ENCODE data around the gene C1orf21. TPM values are rescaled to one million over a fixed set of nuclear protein-coding genes. Genes with fewer than 3 reads are reported as not detected.

Gene C1orf21
- polyA plus RNA-seq, 1 of the 3 experiments (the other 2 are of a cell fraction) = 4.8 TPM

GRCh38 chr1:184388319-184388889 lies 1.6 kb downstream of the C1orf21 start:
- ChIA-PET POLR2A (no interaction called here), CTCF (interaction anchor here (0.6 to 3.9 kb wide), 10 partner anchors 10 to 303 kb away, joined by 3 to 11 read pairs (median 4); no protein-coding TSS in a partner anchor)
- Histone ChIP-seq H3K27me3 (ENCODE audit: insufficient read depth) (no peaks in the 10 kb centered on the region), H3K4me3 (ENCODE audit: low read depth in 2 of 2, low read length in 1 of 2) (peak overlapping the region; percentile 90 to 93), H3K36me3 (replicated peaks in 1 of 2; ENCODE audit: control insufficient read depth in 1 of 2, insufficient read depth in 2 of 2, low read length in 1 of 2) (no peaks in the 10 kb centered on the region), H3K9me2 (no peaks in the 10 kb centered on the region), H3K4me2 (peak overlapping the region; percentile 96), H2AFZ (ENCODE audit: low read depth) (peak overlapping the region; percentile 86), H4K20me1 (ENCODE audit: insufficient read depth) (no peaks in the 10 kb centered on the region), H3K27ac (ENCODE audit: low read depth in 2 of 2, low read length in 1 of 2) (peak overlapping the region; percentile 74 to 86), H3K4me1 (ENCODE audit: control insufficient read depth in 1 of 2, insufficient read depth in 2 of 2, low read depth in 1 of 2, low read length in 1 of 2) (peaks cover 12 to 22% of the 10 kb centered on the region in 2 experiments; a peak in 3 of 4 replicates), H3K9me3 (no peaks in the 10 kb centered on the region), H3K9ac (peak overlapping the region; percentile 84), H3F3A (replicated peaks; ENCODE audit: insufficient read depth) (peaks cover 11% of the 10 kb centered on the region), H3K79me2 (ENCODE audit: insufficient read depth) (peaks cover 50% of the 10 kb centered on the region)
- DNase-seq = no peak
- WGBS (ENCODE audit: low lambda C conversion rate) = 1% methylated on average over 7 of the region's 7 CpGs
- no peak for TF ChIP-seq USF1 (IDR thresholded peaks at IDR 0.05; ENCODE audit: borderline replicate concordance, low read depth)
- TF ChIP-seq TEAD4 (IDR thresholded peaks at IDR 0.05; ENCODE audit: borderline replicate concordance, insufficient read depth) = no peak
- TF ChIP-seq PBX3 (IDR thresholded peaks at IDR 0.05) = peak; percentile 74
- no peak for TF ChIP-seq RCOR1 (IDR thresholded peaks at IDR 0.05; ENCODE audit: low read length)
- TF ChIP-seq TAF1 (IDR thresholded peaks at IDR 0.05; ENCODE audit: borderline replicate concordance, low read depth, low read length) = no peak
- no peak for TF ChIP-seq SMC3 (IDR thresholded peaks at IDR 0.05; ENCODE audit: low read depth, low read length)
- peak; percentile 78; the same call in 1 of the 2 replicates for TF ChIP-seq FOSL2 (IDR thresholded peaks at IDR 0.05; ENCODE audit: borderline replicate concordance, low read depth)
- TF ChIP-seq CHD2 (IDR thresholded peaks at IDR 0.05; ENCODE audit: low read length, partially characterized antibody) = no peak
- TF ChIP-seq MEF2A (IDR thresholded peaks at IDR 0.05; ENCODE audit: borderline replicate concordance, low read depth) = no peak
- peak; percentile 85 for TF ChIP-seq TCF12 (IDR thresholded peaks at IDR 0.05)
- no peak for TF ChIP-seq YY1 (IDR thresholded peaks at IDR 0.05; ENCODE audit: low read depth)
- TF ChIP-seq SIN3A (IDR thresholded peaks at IDR 0.05; ENCODE audit: borderline replicate concordance, low read depth, low read length) = no peak
- no peak for TF ChIP-seq IRF3 (IDR thresholded peaks at IDR 0.05; ENCODE audit: low read depth, low read length)
- TF ChIP-seq POLR2AphosphoS5 (IDR thresholded peaks at IDR 0.05; ENCODE audit: low read depth, low read length) = no peak
- TF ChIP-seq RFX5 (IDR thresholded peaks at IDR 0.05; ENCODE audit: low read length) = no peak
- no peak for TF ChIP-seq RXRA (IDR thresholded peaks at IDR 0.05; ENCODE audit: borderline replicate concordance, low read depth)
- TF ChIP-seq JUND (IDR thresholded peaks at IDR 0.05) = peak; percentile 74
- no peak for TF ChIP-seq CTCF (IDR thresholded peaks at IDR 0.05)
- peak in 1 of 2 experiments; percentile 46; a peak in 1 of 4 replicates for TF ChIP-seq EP300 (IDR thresholded peaks at IDR 0.05; ENCODE audit: borderline replicate concordance in 1 of 2, low read depth in 1 of 2, low read length in 1 of 2)
- peak; percentile 46; the same call in 1 of the 2 replicates for TF ChIP-seq NFIC (IDR thresholded peaks at IDR 0.05; ENCODE audit: borderline replicate concordance)
- no peak for TF ChIP-seq MAX (IDR thresholded peaks at IDR 0.05; ENCODE audit: low read depth)
- TF ChIP-seq EZH2phosphoT487 (IDR thresholded peaks at IDR 0.05; ENCODE audit: borderline replicate concordance, low read depth) = no peak
- TF ChIP-seq MXI1 (IDR thresholded peaks at IDR 0.05; ENCODE audit: low read depth, low read length) = no peak; the same call in 1 of the 2 replicates
- no peak for TF ChIP-seq GABPA (IDR thresholded peaks at IDR 0.05; ENCODE audit: low read depth)
- TF ChIP-seq RAD21 (IDR thresholded peaks at IDR 0.05; ENCODE audit: low read length) = no peak
- no peak for TF ChIP-seq FOXJ3 (CRISPR knock-in tag; IDR thresholded peaks at IDR 0.05)

Data from SK-N-SH (cell line).